Left ventricle myocardium superior (tissue), 1 donor: ENCODE data around the gene CEACAM5. TPM values are rescaled to one million over a fixed set of nuclear protein-coding genes. Genes with fewer than 3 reads are reported as not detected.
"Not testable (repeated sequence)": the region's sequence is repeated elsewhere in the genome, so short reads cannot be mapped to it uniquely, and the experiment has no call there.

ENCODE experiments used
- ATAC-seq: fragments of 200-7000 bp; cut with Tn5 transposase; one replicate; pipeline ENCODE4 v1.9.1; 2020; ENCODE audit warnings: mild to moderate bottlenecking, moderate library complexity
- DNase-seq: peaks from one replicate; pipeline ENCODE4 v3.0.0-alpha.2; 2020
- intact Hi-C: fragments of 100-400 bp; cut with micrococcal nuclease; formaldehyde crosslinking; loops from one replicate; pipeline ENCODE4 v1.11.0; 2022
- total RNA-seq: library from RNA; stranded (reverse); fragmentation: NEBNext Ultra II Directional; extraction: Animal tissue kit (Norgen Biotek cat#: 25700); gene quantifications from one replicate; pipeline ENCODE4 v1.2.1, GENCODE V29; 2021
- donor health status: DM: no; HTN: yes; CAD: no; lungs with severe emphysema.

The CEACAM5 gene
- total RNA-seq, 1 donor from 2014 or later, result not detected

DNA sequence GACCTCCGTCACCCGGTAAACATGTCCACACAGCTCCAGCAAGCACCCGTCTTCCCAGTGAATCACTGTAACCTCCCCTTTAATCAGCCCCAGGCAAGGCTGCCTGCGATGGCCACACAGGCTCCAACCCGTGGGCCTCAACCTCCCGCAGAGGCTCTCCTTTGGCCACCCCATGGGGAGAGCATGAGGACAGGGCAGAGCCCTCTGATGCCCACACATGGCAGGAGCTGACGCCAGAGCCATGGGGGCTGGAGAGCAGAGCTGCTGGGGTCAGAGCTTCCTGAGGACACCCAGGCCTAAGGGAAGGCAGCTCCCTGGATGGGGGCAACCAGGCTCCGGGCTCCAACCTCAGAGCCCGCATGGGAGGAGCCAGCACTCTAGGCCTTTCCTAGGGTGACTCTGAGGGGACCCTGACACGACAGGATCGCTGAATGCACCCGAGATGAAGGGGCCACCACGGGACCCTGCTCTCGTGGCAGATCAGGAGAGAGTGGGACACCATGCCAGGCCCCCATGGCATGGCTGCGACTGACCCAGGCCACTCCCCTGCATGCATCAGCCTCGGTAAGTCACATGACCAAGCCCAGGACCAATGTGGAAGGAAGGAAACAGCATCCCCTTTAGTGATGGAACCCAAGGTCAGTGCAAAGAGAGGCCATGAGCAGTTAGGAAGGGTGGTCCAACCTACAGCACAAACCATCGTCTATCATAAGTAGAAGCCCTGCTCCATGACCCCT, 9.0 kb upstream of the CEACAM5 start:
- DNase-seq (no peak), ATAC-seq (no peak)
- intact Hi-C loops, result no loop called here

GRCh38 chr19:41699968-41700323, 8.5 kb upstream of the CEACAM5 start:
- no peak for DNase-seq

DNA sequence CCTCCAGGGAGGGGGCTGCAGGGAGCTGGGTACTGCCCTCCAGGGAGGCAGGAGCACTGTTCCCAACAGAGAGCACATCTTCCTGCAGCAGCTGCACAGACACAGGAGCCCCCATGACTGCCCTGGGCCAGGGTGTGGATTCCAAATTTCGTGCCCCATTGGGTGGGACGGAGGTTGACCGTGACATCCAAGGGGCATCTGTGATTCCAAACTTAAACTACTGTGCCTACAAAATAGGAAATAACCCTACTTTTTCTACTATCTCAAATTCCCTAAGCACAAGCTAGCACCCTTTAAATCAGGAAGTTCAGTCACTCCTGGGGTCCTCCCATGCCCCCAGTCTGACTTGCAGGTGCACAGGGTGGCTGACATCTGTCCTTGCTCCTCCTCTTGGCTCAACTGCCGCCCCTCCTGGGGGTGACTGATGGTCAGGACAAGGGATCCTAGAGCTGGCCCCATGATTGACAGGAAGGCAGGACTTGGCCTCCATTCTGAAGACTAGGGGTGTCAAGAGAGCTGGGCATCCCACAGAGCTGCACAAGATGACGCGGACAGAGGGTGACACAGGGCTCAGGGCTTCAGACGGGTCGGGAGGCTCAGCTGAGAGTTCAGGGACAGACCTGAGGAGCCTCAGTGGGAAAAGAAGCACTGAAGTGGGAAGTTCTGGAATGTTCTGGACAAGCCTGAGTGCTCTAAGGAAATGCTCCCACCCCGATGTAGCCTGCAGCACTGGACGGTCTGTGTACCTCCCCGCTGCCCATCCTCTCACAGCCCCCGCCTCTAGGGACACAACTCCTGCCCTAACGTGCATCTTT, 7.8 kb upstream of the CEACAM5 start:
- ATAC-seq (no peak), DNase-seq (no peak)
- intact Hi-C loops, result no loop called here

More at GRCh38 chr19:41699968-41700323, 8.5 kb upstream of the CEACAM5 start:
- intact Hi-C loops, result no loop called here
- no peak for ATAC-seq

DNA sequence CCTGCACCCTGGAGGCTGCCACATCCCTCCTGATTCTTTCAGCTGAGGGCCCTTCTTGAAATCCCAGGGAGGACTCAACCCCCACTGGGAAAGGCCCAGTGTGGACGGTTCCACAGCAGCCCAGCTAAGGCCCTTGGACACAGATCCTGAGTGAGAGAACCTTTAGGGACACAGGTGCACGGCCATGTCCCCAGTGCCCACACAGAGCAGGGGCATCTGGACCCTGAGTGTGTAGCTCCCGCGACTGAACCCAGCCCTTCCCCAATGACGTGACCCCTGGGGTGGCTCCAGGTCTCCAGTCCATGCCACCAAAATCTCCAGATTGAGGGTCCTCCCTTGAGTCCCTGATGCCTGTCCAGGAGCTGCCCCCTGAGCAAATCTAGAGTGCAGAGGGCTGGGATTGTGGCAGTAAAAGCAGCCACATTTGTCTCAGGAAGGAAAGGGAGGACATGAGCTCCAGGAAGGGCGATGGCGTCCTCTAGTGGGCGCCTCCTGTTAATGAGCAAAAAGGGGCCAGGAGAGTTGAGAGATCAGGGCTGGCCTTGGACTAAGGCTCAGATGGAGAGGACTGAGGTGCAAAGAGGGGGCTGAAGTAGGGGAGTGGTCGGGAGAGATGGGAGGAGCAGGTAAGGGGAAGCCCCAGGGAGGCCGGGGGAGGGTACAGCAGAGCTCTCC, 6.9 kb upstream of the CEACAM5 start:
- ATAC-seq (no peak), DNase-seq (no peak)
- intact Hi-C loops, result no loop called here

DNA sequence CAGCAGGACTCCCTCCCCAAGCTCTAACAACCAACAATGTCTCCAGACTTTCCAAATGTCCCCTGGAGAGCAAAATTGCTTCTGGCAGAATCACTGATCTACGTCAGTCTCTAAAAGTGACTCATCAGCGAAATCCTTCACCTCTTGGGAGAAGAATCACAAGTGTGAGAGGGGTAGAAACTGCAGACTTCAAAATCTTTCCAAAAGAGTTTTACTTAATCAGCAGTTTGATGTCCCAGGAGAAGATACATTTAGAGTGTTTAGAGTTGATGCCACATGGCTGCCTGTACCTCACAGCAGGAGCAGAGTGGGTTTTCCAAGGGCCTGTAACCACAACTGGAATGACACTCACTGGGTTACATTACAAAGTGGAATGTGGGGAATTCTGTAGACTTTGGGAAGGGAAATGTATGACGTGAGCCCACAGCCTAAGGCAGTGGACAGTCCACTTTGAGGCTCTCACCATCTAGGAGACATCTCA, 6.2 kb upstream of the CEACAM5 start:
- ATAC-seq (no peak), DNase-seq (no peak)
- intact Hi-C loops, result no loop called here

GRCh38 chr19:41703602-41704293, 4.7 kb upstream of the CEACAM5 start:
- intact Hi-C loops, result no loop called here
- DNase-seq (no peak), ATAC-seq (no peak)

- ATAC-seq (peak; percentile 25), DNase-seq (no peak)
- intact Hi-C loops, result no loop called here
Measured at GRCh38 chr19:41705393-41706174, 2.8 kb upstream of the CEACAM5 start.

GRCh38 chr19:41706741-41707501, 1.5 kb upstream of the CEACAM5 start:
- DNase-seq (peak; percentile 46), ATAC-seq (peak; percentile 54)
- intact Hi-C loops, result no loop called here

DNA sequence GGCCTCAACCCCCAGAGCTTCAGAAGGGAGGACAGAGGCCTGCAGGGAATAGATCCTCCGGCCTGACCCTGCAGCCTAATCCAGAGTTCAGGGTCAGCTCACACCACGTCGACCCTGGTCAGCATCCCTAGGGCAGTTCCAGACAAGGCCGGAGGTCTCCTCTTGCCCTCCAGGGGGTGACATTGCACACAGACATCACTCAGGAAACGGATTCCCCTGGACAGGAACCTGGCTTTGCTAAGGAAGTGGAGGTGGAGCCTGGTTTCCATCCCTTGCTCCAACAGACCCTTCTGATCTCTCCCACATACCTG, 969 bp upstream of the CEACAM5 start:
- intact Hi-C loops, result no loop called here
- no peak for DNase-seq
- no peak for ATAC-seq

DNA sequence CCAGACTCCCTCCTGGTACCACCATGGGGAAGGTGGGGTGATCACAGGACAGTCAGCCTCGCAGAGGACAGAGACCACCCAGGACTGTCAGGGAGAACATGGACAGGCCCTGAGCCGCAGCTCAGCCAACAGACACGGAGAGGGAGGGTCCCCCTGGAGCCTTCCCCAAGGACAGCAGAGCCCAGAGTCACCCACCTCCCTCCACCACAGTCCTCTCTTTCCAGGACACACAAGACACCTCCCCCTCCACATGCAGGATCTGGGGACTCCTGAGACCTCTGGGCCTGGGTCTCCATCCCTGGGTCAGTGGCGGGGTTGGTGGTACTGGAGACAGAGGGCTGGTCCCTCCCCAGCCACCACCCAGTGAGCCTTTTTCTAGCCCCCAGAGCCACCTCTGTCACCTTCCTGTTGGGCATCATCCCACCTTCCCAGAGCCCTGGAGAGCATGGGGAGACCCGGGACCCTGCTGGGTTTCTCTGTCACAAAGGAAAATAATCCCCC, 505 bp upstream of the CEACAM5 start:
- intact Hi-C loops, result no loop called here
- ATAC-seq (no peak), DNase-seq (no peak)

- intact Hi-C loops, ATAC-seq, DNase-seq: not testable (repeated sequence)
Measured at GRCh38 chr19:41709516-41709915, 1.1 kb downstream of the CEACAM5 start.

- DNase-seq, result no peak
- intact Hi-C loops, result no loop called here
- no peak for ATAC-seq
Measured at GRCh38 chr19:41709951-41710645, 1.7 kb downstream of the CEACAM5 start.

DNA sequence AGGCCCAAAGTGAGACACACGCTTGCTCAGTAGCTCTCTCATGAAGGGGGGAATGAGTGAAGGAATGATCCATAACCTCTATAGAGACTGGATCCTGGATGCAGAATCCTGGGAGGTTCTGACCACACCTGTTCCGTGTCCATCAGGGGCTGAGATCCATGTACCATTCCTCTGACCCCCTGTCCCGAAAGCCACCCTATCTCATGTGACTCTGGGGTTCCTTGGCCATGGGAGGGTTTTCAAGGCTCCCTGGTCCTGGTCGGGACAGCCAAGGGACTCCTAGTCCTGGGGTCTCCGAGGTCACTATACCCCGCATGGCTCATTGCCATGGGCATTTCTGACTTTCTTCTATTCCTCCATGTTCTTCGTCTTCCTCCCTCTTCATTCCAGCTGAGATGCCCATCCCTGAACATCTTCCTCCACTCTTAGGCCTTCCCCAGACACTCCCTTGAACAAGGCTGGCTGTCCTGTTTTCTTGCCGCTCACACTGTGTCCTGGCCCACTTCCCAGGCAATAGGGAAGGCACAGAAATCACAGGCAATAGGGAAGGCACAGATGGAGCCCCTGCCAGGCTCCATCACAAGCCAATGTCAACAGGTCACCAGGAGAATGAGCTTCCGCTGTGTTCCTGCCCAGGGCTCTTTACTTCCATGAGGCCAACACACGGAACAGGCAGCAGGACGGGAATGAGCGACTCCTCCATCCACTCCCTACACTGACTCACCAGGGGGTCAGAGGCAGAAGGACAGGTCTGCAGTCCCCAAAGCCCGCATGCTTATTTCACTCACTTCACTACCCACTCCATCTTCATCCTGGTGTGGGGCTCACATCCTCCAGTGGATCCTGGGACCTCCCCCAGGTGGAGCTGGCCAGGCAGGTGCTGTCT, 3.2 kb downstream of the CEACAM5 start:
- intact Hi-C loops, result no loop called here
- ATAC-seq (no peak), DNase-seq (no peak)

DNA sequence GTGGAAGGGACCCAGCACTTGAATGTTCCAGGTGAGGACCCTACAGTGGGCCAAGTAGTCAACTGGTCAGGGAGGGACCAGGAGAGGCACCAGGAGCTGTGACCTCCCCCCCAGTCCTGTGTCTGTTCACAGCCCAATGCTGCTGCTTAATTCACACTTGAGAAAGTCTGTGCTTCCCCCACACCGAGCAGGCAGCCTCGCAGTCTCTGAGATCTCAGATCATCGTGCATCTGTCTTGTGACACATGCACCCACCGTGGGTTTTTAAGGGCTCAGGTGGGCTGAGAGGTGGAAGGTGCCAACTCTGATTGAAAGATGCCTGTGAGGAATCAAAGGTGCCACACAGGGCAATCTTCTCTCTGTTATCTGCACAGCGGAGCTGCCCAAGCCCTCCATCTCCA, 6.2 kb downstream of the CEACAM5 start:
- DNase-seq, result no peak
- intact Hi-C loops, result no loop called here
- ATAC-seq, result no peak

DNA sequence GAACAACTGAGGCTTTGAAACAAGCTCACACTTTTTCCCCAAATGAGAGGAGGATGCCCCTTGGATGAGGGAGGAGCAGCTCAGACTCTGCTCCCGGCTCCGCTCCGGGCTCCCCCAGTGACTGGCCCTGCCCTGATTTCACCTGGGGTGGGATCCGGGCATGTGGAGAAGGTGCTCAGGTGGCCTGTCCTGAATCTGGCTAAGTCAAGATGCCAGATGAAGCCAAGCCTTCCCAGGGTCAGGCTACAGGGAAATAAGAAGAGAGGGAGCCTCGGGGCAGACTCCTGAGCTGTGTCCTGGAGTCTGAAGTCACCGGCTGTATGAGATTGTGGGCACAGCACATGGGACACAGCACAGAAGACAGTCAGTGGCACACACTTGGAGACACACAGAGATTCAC, 10.3 kb downstream of the CEACAM5 start:
- DNase-seq, result no peak
- intact Hi-C loops, result no loop called here
- ATAC-seq, result no peak

- intact Hi-C loops, result no loop called here
- ATAC-seq, result no peak
Measured at GRCh38 chr19:41720103-41720502, 11.7 kb downstream of the CEACAM5 start.

More at GRCh38 chr19:41720103-41720502, 11.7 kb downstream of the CEACAM5 start:
- no peak for DNase-seq
